Vagina (tissue), 2 donors: ENCODE results near the gene RASSF10.
"Not testable (repeated sequence)": the region's sequence is repeated elsewhere in the genome, so short reads cannot be mapped to it uniquely, and the experiment has no call there.

Experiments
- CTCF ChIP-seq, 3 experiments: fragments of 450-650 bp in 2 of 3; fragments of 200-600 bp in 1 of 3; sonication (generic) in 1 of 3; IDR thresholded peaks; one replicate each; pipeline ENCODE4 v1.5.1; 2017 to 2019; ENCODE audit warnings: antibody characterized with exemption in 3 of 3, mild to moderate bottlenecking in 2 of 3, moderate library complexity in 2 of 3
- POLR2A ChIP-seq, 2 donors: fragments of 450-650 bp; IDR thresholded peaks; one replicate each; pipeline ENCODE4 v1.6.1; 2017; ENCODE audit warnings: antibody characterized with exemption in 2 of 2, mild to moderate bottlenecking in 2 of 2, moderate library complexity in 2 of 2

- TF ChIP-seq POLR2A, CTCF (IDR thresholded peaks at IDR 0.05): not testable (repeated sequence)
Observed at GRCh38 chr11:13045089-13045488, 36.0 kb downstream of the RASSF10 start.
